Measurements from ENCODE around the gene RAC3. TPM values are rescaled to one million over a fixed set of nuclear protein-coding genes. Genes with fewer than 3 reads are reported as not detected.

Gene RAC3
- total RNA-seq, 1 experiment from 2014 or later: 84.8 TPM

- H2BK15ac ChIP-seq (ENCODE audit: low read depth, low read length): no peak overlapping the region
- WGBS (ENCODE audit: extremely low coverage, insufficient read length, low lambda C conversion rate): no CpG with 5 or more reads among the region's 14 CpGs
- no peaks in the 10 kb centered on the region for H3K79me2 ChIP-seq (ENCODE audit: insufficient read depth, low read length)
- no peak overlapping the region for H3K56ac ChIP-seq (ENCODE audit: insufficient read length, low read depth, low read length)
- no peak overlapping the region for H2AFZ ChIP-seq (ENCODE audit: low read length)
- no peak overlapping the region for H4K5ac ChIP-seq (ENCODE audit: insufficient read length, low read depth, low read length)
- H4K8ac ChIP-seq (replicated peaks; ENCODE audit: insufficient read length, low read depth, low read length): no peak overlapping the region
- no peaks in the 10 kb centered on the region; the same call in none of the 2 replicates for H3K27me3 Mint-ChIP-seq (ENCODE audit: low read depth)
- no peak overlapping the region for H3K14ac ChIP-seq (ENCODE audit: insufficient read depth, low read length)
- H3K9ac ChIP-seq (ENCODE audit: extremely low read depth, insufficient read length, low read length): no peak overlapping the region
- H3T11ph ChIP-seq (ENCODE audit: low read length): no peak overlapping the region
- no peak for TF ChIP-seq CTCF (conservative IDR thresholded peaks at IDR 0.05)
- DNase-seq: no peak
- no peak overlapping the region for H2BK20ac ChIP-seq (ENCODE audit: low read depth, low read length, poor library complexity, severe bottlenecking)
- H3K23ac ChIP-seq (ENCODE audit: insufficient read length, low read depth, low read length): no peak overlapping the region
- no peak overlapping the region for H2BK12ac ChIP-seq (ENCODE audit: insufficient read length, low read depth, low read length)
- no peaks in the 10 kb centered on the region for H3K9me3 ChIP-seq (ENCODE audit: control insufficient read depth, low read depth, low read length)
- no peaks in the 10 kb centered on the region for H4K20me1 ChIP-seq (ENCODE audit: control insufficient read depth, insufficient read depth, insufficient read length)
- no peak overlapping the region for H3K4me2 ChIP-seq (ENCODE audit: insufficient read depth, insufficient read length, low read length)
- H3K36me3 Mint-ChIP-seq (ENCODE audit: insufficient read depth in 1 of 3, low read depth in 3 of 3): peaks cover 6 to 25% (median 21%) of the 10 kb centered on the region in 3 experiments; a peak in 6 of 7 replicates
- H3K18ac ChIP-seq (ENCODE audit: insufficient read length, low read depth, low read length): no peak overlapping the region
- H3K27ac Mint-ChIP-seq: no peak overlapping the region; a peak in 1 of 7 replicates
- H3K9me3 Mint-ChIP-seq: no peaks in the 10 kb centered on the region; a peak in 1 of 5 replicates
- no peaks in the 10 kb centered on the region for H3K23me2 ChIP-seq (ENCODE audit: insufficient read length, low read depth, low read length, poor library complexity, severe bottlenecking)
- no peak overlapping the region for H3K4ac ChIP-seq (ENCODE audit: low read depth, low read length)
- no peaks in the 10 kb centered on the region for H3K27me3 ChIP-seq (ENCODE audit: insufficient read depth, low read length)
- H2BK120ac ChIP-seq (ENCODE audit: low read depth, low read length, poor library complexity, severe bottlenecking): no peak overlapping the region
- H3K79me1 ChIP-seq (ENCODE audit: insufficient read depth, low read depth, low read length, poor library complexity, severe bottlenecking): no peaks in the 10 kb centered on the region
- no peak overlapping the region for H2BK5ac ChIP-seq (ENCODE audit: insufficient read length, low read length)
- H3K4me3 Mint-ChIP-seq: no peak overlapping the region
- no peaks in the 10 kb centered on the region; the same call in 1 of the 2 replicates for H3K4me1 ChIP-seq (ENCODE audit: insufficient read depth, low read length)
- no peak overlapping the region for H2AK5ac ChIP-seq (ENCODE audit: insufficient read length, low read length)
- H3K4me1 Mint-ChIP-seq: peaks cover 18 to 26% of the 10 kb centered on the region in 2 experiments
- no peak overlapping the region for H3K27ac ChIP-seq (ENCODE audit: insufficient read length, low read depth, low read length)
- H4K91ac ChIP-seq (ENCODE audit: insufficient read length, low read depth, low read length): no peak overlapping the region
Measured at GRCh38 chr17:82045936-82046484, 14.5 kb downstream of the RAC3 start.

Measured in H9 (cell line).